Natural killer cell (primary cell): ENCODE results near the gene MYO18B. TPM values are rescaled to one million over a fixed set of nuclear protein-coding genes. Genes with fewer than 3 reads are reported as not detected.

Source experiments
- ATAC-seq, 3 donors: fragments of 150-1000 bp in 2 of 3; fragments of 200-7000 bp in 1 of 3; cut with Tn5 transposase; 1 replicate in 1 of 3; 2 replicates in 2 of 3; pipeline ENCODE4 v1.10.0; 2021; ENCODE audit warnings: mild to moderate bottlenecking in 2 of 3, moderate library complexity in 2 of 3
- DNase-seq, 2 donors: peaks; one replicate each; pipeline versions ENCODE4 v3.0.0 to v3.0.0-alpha.2; 2013 to 2021; ENCODE audit warnings: mixed read lengths in 1 of 2
- H3K27ac ChIP-seq: one replicate; pipeline ENCODE4 v1.5.1; 2013; ENCODE audit warnings: mild to moderate bottlenecking, low read length
- H3K27me3 ChIP-seq: one replicate; pipeline ENCODE4 v1.6.1; 2013; ENCODE audit warnings: low read length; ENCODE audit not compliant: control insufficient read depth, insufficient read depth
- H3K36me3 ChIP-seq: one replicate; pipeline ENCODE4 v1.6.1; 2013; ENCODE audit warnings: low read length; ENCODE audit not compliant: control insufficient read depth, insufficient read depth
- H3K4me1 ChIP-seq: one replicate; pipeline ENCODE4 v1.6.1; 2013; ENCODE audit warnings: low read length; ENCODE audit not compliant: control insufficient read depth, insufficient read depth
- H3K4me3 ChIP-seq: one replicate; pipeline ENCODE4 v1.5.1; 2013; ENCODE audit warnings: low read length
- H3K9me3 ChIP-seq: one replicate; pipeline ENCODE4 v1.6.1; 2013; ENCODE audit warnings: low read length; ENCODE audit not compliant: control insufficient read depth, insufficient read depth
- H3K27ac Mint-ChIP-seq, 2 donors: one replicate each; pipeline ENCODE4 v1.8.0; 2022; ENCODE audit warnings: mild to moderate bottlenecking in 2 of 2, mixed read lengths in 2 of 2, moderate library complexity in 1 of 2
- H3K27me3 Mint-ChIP-seq, 2 donors: one replicate each; pipeline ENCODE4 v1.8.0; 2022; ENCODE audit warnings: low read depth in 2 of 2, mixed read lengths in 2 of 2
- H3K36me3 Mint-ChIP-seq: one replicate; pipeline ENCODE4 v1.8.0; 2022; ENCODE audit warnings: mixed read lengths
- H3K4me1 Mint-ChIP-seq, 2 donors: one replicate each; pipeline ENCODE4 v1.8.0; 2022; ENCODE audit warnings: mixed read lengths in 2 of 2
- H3K4me3 Mint-ChIP-seq: one replicate; pipeline ENCODE4 v1.8.0; 2022; ENCODE audit warnings: mild to moderate bottlenecking, moderate library complexity, mixed read lengths
- H3K9me3 Mint-ChIP-seq, 2 donors: one replicate each; pipeline ENCODE4 v1.8.0; 2022; ENCODE audit warnings: mixed read lengths in 2 of 2
- WGBS: methylation state at CpG from one replicate; pipeline ENCODE4 v1.1.7; 2013; ENCODE audit warnings: missing lambda C conversion rate; ENCODE audit not compliant: insufficient coverage; 5-methylcytosine and 5-hydroxymethylcytosine counted together
- intact Hi-C: fragments of 100-400 bp; cut with micrococcal nuclease; formaldehyde crosslinking; loops from one replicate; pipeline ENCODE4 v1.14.2; 2022
- total RNA-seq, 4 donors: library from RNA; stranded (reverse); fragments of 120-200 nt in 1 of 4; gene quantifications; one replicate each; pipeline versions ENCODE4 v1.2.3 to v1.2.4, GENCODE V29; 2013 to 2022
- TF ChIP-seq, protein P1 (sequence below): fragments of 200-600 bp; IDR thresholded peaks from one replicate; pipeline ENCODE4 v1.8.0; 2022; ENCODE audit warnings: antibody characterized with exemption

The MYO18B gene
- total RNA-seq, 3 donors from 2014 or later (not counting 1 experiment from before 2014, with no cell fraction given): 0.07 to 0.14 (median 0.10) TPM

DNA sequence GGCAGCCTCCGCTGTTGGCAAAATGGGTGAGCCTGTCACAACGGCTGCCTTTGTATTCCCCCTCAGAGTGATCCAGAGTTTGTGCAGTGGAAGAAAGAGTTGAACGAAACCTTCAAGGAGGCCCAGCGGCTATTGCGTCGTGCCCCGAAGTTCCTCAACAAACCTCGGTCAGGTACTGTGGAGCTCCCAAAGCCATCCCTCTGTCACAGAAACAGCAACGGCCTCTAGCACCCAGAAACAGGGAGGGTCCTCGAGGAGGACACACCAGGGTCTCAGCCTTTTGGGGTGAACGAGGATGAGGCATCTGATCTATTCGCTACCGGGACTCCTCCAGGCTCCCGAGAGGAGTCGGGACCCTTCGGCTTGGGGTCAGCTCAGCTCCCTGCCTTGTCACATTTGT, 19.8 kb upstream of the MYO18B start:
- TF ChIP-seq, protein P1, sequence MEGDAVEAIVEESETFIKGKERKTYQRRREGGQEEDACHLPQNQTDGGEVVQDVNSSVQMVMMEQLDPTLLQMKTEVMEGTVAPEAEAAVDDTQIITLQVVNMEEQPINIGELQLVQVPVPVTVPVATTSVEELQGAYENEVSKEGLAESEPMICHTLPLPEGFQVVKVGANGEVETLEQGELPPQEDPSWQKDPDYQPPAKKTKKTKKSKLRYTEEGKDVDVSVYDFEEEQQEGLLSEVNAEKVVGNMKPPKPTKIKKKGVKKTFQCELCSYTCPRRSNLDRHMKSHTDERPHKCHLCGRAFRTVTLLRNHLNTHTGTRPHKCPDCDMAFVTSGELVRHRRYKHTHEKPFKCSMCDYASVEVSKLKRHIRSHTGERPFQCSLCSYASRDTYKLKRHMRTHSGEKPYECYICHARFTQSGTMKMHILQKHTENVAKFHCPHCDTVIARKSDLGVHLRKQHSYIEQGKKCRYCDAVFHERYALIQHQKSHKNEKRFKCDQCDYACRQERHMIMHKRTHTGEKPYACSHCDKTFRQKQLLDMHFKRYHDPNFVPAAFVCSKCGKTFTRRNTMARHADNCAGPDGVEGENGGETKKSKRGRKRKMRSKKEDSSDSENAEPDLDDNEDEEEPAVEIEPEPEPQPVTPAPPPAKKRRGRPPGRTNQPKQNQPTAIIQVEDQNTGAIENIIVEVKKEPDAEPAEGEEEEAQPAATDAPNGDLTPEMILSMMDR: no peak
- DNase-seq (no peak), ATAC-seq (no peak)
- Mint-ChIP-seq H3K27ac (no peak overlapping the region), H3K27me3 (no peaks in the 10 kb centered on the region), H3K36me3 (no peaks in the 10 kb centered on the region), H3K4me1 (no peaks in the 10 kb centered on the region), H3K4me3 (no peak overlapping the region), H3K9me3 (no peaks in the 10 kb centered on the region)
- intact Hi-C loops: no loop called here
- no peak overlapping the region for H3K27ac ChIP-seq
- no peaks in the 10 kb centered on the region for H3K36me3 ChIP-seq
- 93% methylated on average over 16 of the region's 16 CpGs for WGBS
- no peaks in the 10 kb centered on the region for H3K27me3 ChIP-seq
- H3K4me1 ChIP-seq: no peaks in the 10 kb centered on the region
- no peak overlapping the region for H3K4me3 ChIP-seq
- no peaks in the 10 kb centered on the region for H3K9me3 ChIP-seq

DNA sequence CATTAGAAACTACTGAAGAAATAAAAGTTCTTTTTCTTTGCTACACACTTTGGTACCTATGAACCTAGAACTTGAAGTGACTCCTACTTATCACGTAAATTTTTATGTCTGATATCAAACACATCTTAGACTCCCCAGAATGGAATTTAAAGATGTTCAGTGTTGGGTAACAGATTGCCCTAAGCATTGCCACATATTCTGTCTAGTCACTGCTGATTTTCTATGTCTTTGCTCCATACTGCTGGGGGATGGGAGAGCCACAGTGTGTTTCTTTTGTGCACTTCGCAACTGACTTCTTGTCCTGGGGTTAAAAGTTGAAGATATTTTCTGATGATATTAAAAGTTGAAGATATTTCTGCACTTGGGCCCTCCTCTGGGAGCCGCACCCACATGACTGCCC, 19.4 kb upstream of the MYO18B start:
- ATAC-seq (no peak), DNase-seq (no peak)
- H3K9me3 Mint-ChIP-seq: no peaks in the 10 kb centered on the region
- no peaks in the 10 kb centered on the region for H3K27me3 ChIP-seq
- no peak overlapping the region for H3K27ac ChIP-seq
- no peak overlapping the region for H3K4me3 ChIP-seq
- no peak overlapping the region for H3K4me3 Mint-ChIP-seq
- TF ChIP-seq, protein P1: no peak
- H3K27me3 Mint-ChIP-seq: no peaks in the 10 kb centered on the region
- H3K9me3 ChIP-seq: no peaks in the 10 kb centered on the region
- no peaks in the 10 kb centered on the region for H3K36me3 ChIP-seq
- H3K4me1 ChIP-seq: no peaks in the 10 kb centered on the region
- no peak overlapping the region for H3K27ac Mint-ChIP-seq
- 98% methylated on average over 3 of the region's 3 CpGs for WGBS
- intact Hi-C loops: no loop called here
- no peaks in the 10 kb centered on the region for H3K4me1 Mint-ChIP-seq
- no peaks in the 10 kb centered on the region for H3K36me3 Mint-ChIP-seq

DNA sequence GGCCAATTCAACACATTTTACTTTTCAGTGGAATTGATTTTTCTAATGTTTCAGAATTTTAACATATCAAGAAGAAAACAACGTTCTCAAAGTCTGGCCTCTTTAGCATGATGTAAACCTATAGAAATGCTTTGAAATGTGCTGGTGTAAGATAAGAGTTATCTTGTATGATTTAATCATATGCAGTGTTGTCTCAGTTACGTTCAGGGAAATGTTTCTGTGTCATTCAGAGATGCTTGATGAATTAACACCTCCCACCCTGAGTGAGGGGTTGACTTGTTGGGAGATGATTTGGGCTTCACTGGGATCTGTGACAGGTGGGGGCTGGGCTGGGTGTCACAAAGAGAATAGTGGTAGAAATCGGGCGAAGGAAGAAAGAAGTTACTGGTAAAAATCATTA, 15.7 kb upstream of the MYO18B start:
- H3K9me3 Mint-ChIP-seq: no peaks in the 10 kb centered on the region
- Histone ChIP-seq H3K27me3 (no peaks in the 10 kb centered on the region), H3K4me1 (no peaks in the 10 kb centered on the region), H3K9me3 (no peaks in the 10 kb centered on the region), H3K36me3 (no peaks in the 10 kb centered on the region), H3K4me3 (no peak overlapping the region), H3K27ac (no peak overlapping the region)
- ATAC-seq (no peak), DNase-seq (no peak)
- intact Hi-C loops: no loop called here
- H3K27ac Mint-ChIP-seq: no peak overlapping the region
- H3K4me3 Mint-ChIP-seq: no peak overlapping the region
- TF ChIP-seq, protein P1: no peak
- no peaks in the 10 kb centered on the region for H3K36me3 Mint-ChIP-seq
- WGBS: 72% methylated on average over 2 of the region's 4 CpGs
- peaks cover 5 to 15% of the 10 kb centered on the region in 2 donors for H3K27me3 Mint-ChIP-seq
- H3K4me1 Mint-ChIP-seq: no peaks in the 10 kb centered on the region

DNA sequence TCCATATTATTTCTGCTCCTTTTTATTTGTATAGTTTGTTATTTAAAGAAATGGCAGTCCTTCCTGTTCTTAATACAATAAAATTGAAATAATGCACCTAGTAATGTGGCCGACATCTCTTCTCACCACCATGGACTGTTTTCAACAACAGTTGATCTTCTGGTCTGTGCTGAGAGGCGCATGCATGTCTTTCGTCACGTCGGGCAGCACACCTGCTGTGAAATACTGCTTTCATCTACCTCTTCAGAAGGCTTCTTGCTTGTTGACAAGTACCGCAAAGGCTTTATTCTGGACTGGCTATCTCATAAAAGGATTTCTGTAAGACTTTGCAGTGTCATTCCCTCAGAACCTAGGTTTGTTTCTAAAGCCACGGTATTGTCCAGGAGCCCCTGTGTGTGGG, 13.9 kb upstream of the MYO18B start:
- Histone ChIP-seq H3K27me3 (no peaks in the 10 kb centered on the region), H3K4me3 (no peak overlapping the region), H3K9me3 (no peaks in the 10 kb centered on the region), H3K36me3 (no peaks in the 10 kb centered on the region), H3K4me1 (no peaks in the 10 kb centered on the region), H3K27ac (no peak overlapping the region)
- Mint-ChIP-seq H3K4me1 (no peaks in the 10 kb centered on the region), H3K27ac (no peak overlapping the region), H3K9me3 (no peaks in the 10 kb centered on the region), H3K36me3 (no peaks in the 10 kb centered on the region), H3K4me3 (no peak overlapping the region), H3K27me3 (peaks cover 5 to 15% of the 10 kb centered on the region in 2 donors)
- ATAC-seq: no peak
- no peak for DNase-seq
- intact Hi-C loops: no loop called here
- WGBS: 78% methylated on average over 7 of the region's 7 CpGs
- TF ChIP-seq, protein P1: no peak
